Activated naive CD8-positive, alpha-beta T cell (primary cell): ENCODE measurements around the gene MGAT3.

Experiments
- H3K27ac Mint-ChIP-seq: one replicate; pipeline ENCODE4 v1.8.0; 2021; ENCODE audit warnings: mixed read lengths
- H3K27me3 Mint-ChIP-seq: one replicate; pipeline ENCODE4 v1.8.0; 2021; ENCODE audit warnings: mixed read lengths
- H3K36me3 Mint-ChIP-seq: one replicate; pipeline ENCODE4 v1.8.0; 2021; ENCODE audit warnings: mixed read lengths
- H3K4me1 Mint-ChIP-seq: one replicate; pipeline ENCODE4 v1.8.0; 2021; ENCODE audit warnings: low read depth, mixed read lengths
- H3K4me3 Mint-ChIP-seq: one replicate; pipeline ENCODE4 v1.8.0; 2021; ENCODE audit warnings: mild to moderate bottlenecking, mixed read lengths
- H3K9me3 Mint-ChIP-seq: one replicate; pipeline ENCODE4 v1.8.0; 2021; ENCODE audit warnings: low read depth, mixed read lengths

The MGAT3 gene

GRCh38 chr22:39535831-39536449 is 79.1 kb downstream of the MGAT3 start:
- no peak overlapping the region for H3K27ac Mint-ChIP-seq
- no peak overlapping the region for H3K4me3 Mint-ChIP-seq
- H3K4me1 Mint-ChIP-seq = peaks cover 21% of the 10 kb centered on the region
- H3K36me3 Mint-ChIP-seq = no peaks in the 10 kb centered on the region
- H3K9me3 Mint-ChIP-seq = no peaks in the 10 kb centered on the region
- H3K27me3 Mint-ChIP-seq = no peaks in the 10 kb centered on the region

GRCh38 chr22:39536711-39537110 is 79.9 kb downstream of the MGAT3 start:
- peaks cover 14% of the 10 kb centered on the region for H3K4me1 Mint-ChIP-seq
- no peaks in the 10 kb centered on the region for H3K27me3 Mint-ChIP-seq
- H3K4me3 Mint-ChIP-seq = no peak overlapping the region
- H3K36me3 Mint-ChIP-seq = no peaks in the 10 kb centered on the region
- no peaks in the 10 kb centered on the region for H3K9me3 Mint-ChIP-seq
- no peak overlapping the region for H3K27ac Mint-ChIP-seq

GRCh38 chr22:39537975-39538374 is 81.2 kb downstream of the MGAT3 start:
- H3K27me3 Mint-ChIP-seq = no peaks in the 10 kb centered on the region
- no peaks in the 10 kb centered on the region for H3K9me3 Mint-ChIP-seq
- peaks cover 7% of the 10 kb centered on the region for H3K4me1 Mint-ChIP-seq
- no peaks in the 10 kb centered on the region for H3K36me3 Mint-ChIP-seq
- H3K27ac Mint-ChIP-seq = no peak overlapping the region
- no peak overlapping the region for H3K4me3 Mint-ChIP-seq
